Liver (tissue), 9 donors: ENCODE results near the gene SEC22A. TPM values are rescaled to one million over a fixed set of nuclear protein-coding genes. Genes with fewer than 3 reads are reported as not detected.

Experiments
- DNase-seq: peaks from one replicate; pipeline ENCODE4 v3.0.0-alpha.2; 2017; ENCODE audit warnings: low spot score
- H3K27ac ChIP-seq, 2 donors: one replicate each; pipeline ENCODE4 v1.7.0; 2013; ENCODE audit warnings: inconsistent platforms in 2 of 2, low read length in 2 of 2, control low read depth in 1 of 2, low read depth in 1 of 2, mild to moderate bottlenecking in 1 of 2
- H3K27me3 ChIP-seq, 4 donors: one replicate each; pipeline versions ENCODE4 v1.6.1 to v1.7.0; 2013; ENCODE audit warnings: low read length in 3 of 4, inconsistent platforms in 1 of 4, mild to moderate bottlenecking in 1 of 4, moderate library complexity in 1 of 4; ENCODE audit not compliant: control insufficient read depth in 4 of 4, insufficient read depth in 4 of 4
- H3K36me3 ChIP-seq, 4 donors: one replicate each; pipeline versions ENCODE4 v1.6.1 to v1.7.0; 2013; ENCODE audit warnings: low read length in 3 of 4, mild to moderate bottlenecking in 3 of 4, low read depth in 1 of 4, moderate library complexity in 1 of 4; ENCODE audit not compliant: control insufficient read depth in 4 of 4, insufficient read depth in 3 of 4
- H3K4me1 ChIP-seq, 4 donors: one replicate each; pipeline versions ENCODE4 v1.6.1 to v1.7.0; 2013; ENCODE audit warnings: low read length in 3 of 4, mild to moderate bottlenecking in 3 of 4, moderate library complexity in 1 of 4; ENCODE audit not compliant: control insufficient read depth in 4 of 4, insufficient read depth in 4 of 4
- H3K4me3 ChIP-seq, 3 donors: one replicate each; pipeline versions ENCODE4 v1.6.1 to v1.7.0; 2013; ENCODE audit warnings: low read length in 3 of 3, control low read depth in 1 of 3, low read depth in 1 of 3, mild to moderate bottlenecking in 1 of 3
- H3K9ac ChIP-seq, 2 donors: one replicate each; pipeline ENCODE4 v1.7.0; 2013; ENCODE audit warnings: low read length in 2 of 2, mild to moderate bottlenecking in 2 of 2, moderate library complexity in 2 of 2, control low read depth in 1 of 2, low read depth in 1 of 2
- H3K9me3 ChIP-seq, 4 donors: one replicate each; pipeline versions ENCODE4 v1.6.1 to v1.7.0; 2013; ENCODE audit warnings: low read length in 3 of 4; ENCODE audit not compliant: control insufficient read depth in 4 of 4
- ATF3 ChIP-seq: IDR thresholded peaks from 2 replicates; pipeline ENCODE4 v1.6.1; 2016; ENCODE audit warnings: antibody characterized with exemption
- CTCF ChIP-seq: fragments of 150-350 bp; IDR thresholded peaks from 2 replicates; pipeline ENCODE4 v1.5.1; 2017; ENCODE audit warnings: improper control_type of control experiment, low read depth, low read length; ENCODE audit not compliant: missing input control
- EGR1 ChIP-seq, 2 donors: IDR thresholded peaks; 2 replicates each; pipeline ENCODE4 v1.6.1; 2016 to 2018; ENCODE audit warnings: antibody characterized with exemption in 2 of 2, low read depth in 2 of 2
- FOXA1 ChIP-seq: IDR thresholded peaks from 2 replicates; pipeline ENCODE4 v1.6.1; 2016; ENCODE audit warnings: antibody characterized with exemption
- FOXA2 ChIP-seq: IDR thresholded peaks from 2 replicates; pipeline ENCODE4 v1.6.1; 2016; ENCODE audit warnings: antibody characterized with exemption
- HNF4A ChIP-seq, 2 donors: conservative IDR thresholded peaks; 2 replicates each; pipeline ENCODE4 v1.6.1; 2016; ENCODE audit warnings: antibody characterized with exemption in 2 of 2, mild to moderate bottlenecking in 2 of 2
- HNF4G ChIP-seq: IDR thresholded peaks from 2 replicates; pipeline ENCODE4 v1.6.1; 2016; ENCODE audit warnings: antibody characterized with exemption
- JUND ChIP-seq, 2 donors: IDR thresholded peaks; 2 replicates each; pipeline ENCODE4 v1.6.1; 2016; ENCODE audit warnings: antibody characterized with exemption in 2 of 2
- NR2F2 ChIP-seq: IDR thresholded peaks from 2 replicates; pipeline ENCODE4 v1.6.1; 2016; ENCODE audit warnings: antibody characterized with exemption
- RAD21 ChIP-seq, 2 donors: IDR thresholded peaks; 2 replicates each; pipeline ENCODE4 v1.6.1; 2016; ENCODE audit warnings: antibody characterized with exemption in 2 of 2, mild to moderate bottlenecking in 2 of 2
- RXRA ChIP-seq, 2 donors: IDR thresholded peaks; 2 replicates each; pipeline ENCODE4 v1.6.1; 2017 to 2018; ENCODE audit warnings: antibody characterized with exemption in 2 of 2, mild to moderate bottlenecking in 1 of 2
- SP1 ChIP-seq: IDR thresholded peaks from 2 replicates; pipeline ENCODE4 v1.6.1; 2018; ENCODE audit warnings: antibody characterized with exemption, mild to moderate bottlenecking
- TAF1 ChIP-seq: conservative IDR thresholded peaks from 2 replicates; pipeline ENCODE4 v1.6.1; 2016; ENCODE audit warnings: antibody characterized with exemption, mild to moderate bottlenecking
- YY1 ChIP-seq: IDR thresholded peaks from 2 replicates; pipeline ENCODE4 v1.6.1; 2016; ENCODE audit warnings: antibody characterized with exemption, mild to moderate bottlenecking
- WGBS: extraction: QIAGEN DNeasy Blood & Tissue Kit; methylation state at CpG from one replicate; pipeline ENCODE4 v1.1.7; 2013; 5-methylcytosine and 5-hydroxymethylcytosine counted together
- polyA plus RNA-seq, 2 donors: library from polyadenylated mRNA; stranded (reverse) in 1 of 2; unstranded in 1 of 2; fragments of 200-250 nt in 1 of 2; fragments of >200 nt in 1 of 2; fragmentation: Nextera tagmentation in 1 of 2; extraction: Ambion mirVana in 1 of 2; gene quantifications; one replicate each; pipeline versions ENCODE4 v1.2.1 to v1.2.3, GENCODE V29; 2013 to 2015
- total RNA-seq, 2 donors: library from RNA; depleted of rRNA; stranded (reverse); fragments of >200 nt; gene quantifications; one replicate each; pipeline ENCODE4 v1.2.3, GENCODE V29; 2014
- TF ChIP-seq, protein P1 (sequence below): IDR thresholded peaks from 2 replicates; pipeline ENCODE4 v1.6.1; 2016; ENCODE audit warnings: antibody characterized with exemption
- TF ChIP-seq, protein P2 (sequence below): IDR thresholded peaks from 2 replicates; pipeline ENCODE4 v1.6.1; 2016; ENCODE audit warnings: antibody characterized with exemption, mild to moderate bottlenecking
- donor health status: healthy.
- donor health status: healthy.
- donor health status: healthy.
- donor health status: healthy.
- donor health status: healthy.

SEC22A gene
- total and polyA plus RNA-seq, 4 donors: 9.7 to 21.7 (median 16.1) TPM

DNA sequence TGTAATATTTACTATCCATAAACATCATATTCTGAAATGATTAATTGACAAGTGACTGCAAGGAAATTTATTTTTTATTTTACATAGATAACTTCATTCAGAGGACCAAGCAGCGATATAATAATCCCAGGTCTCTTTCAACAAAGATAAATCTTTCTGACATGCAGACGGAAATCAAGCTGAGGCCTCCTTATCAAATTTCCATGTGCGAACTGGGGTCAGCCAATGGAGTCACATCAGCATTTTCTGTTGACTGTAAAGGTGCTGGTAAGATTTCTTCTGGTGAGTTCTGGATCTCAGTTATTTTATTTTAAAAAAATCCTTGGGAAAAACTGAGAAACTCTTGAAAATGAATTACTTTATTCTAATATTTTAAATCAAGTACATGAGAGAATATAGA, 23.3 kb downstream of the SEC22A start:
- Histone ChIP-seq H3K4me3 (no peak overlapping the region), H3K27ac (no peak overlapping the region), H3K27me3 (no peaks in the 10 kb centered on the region), H3K4me1 (no peaks in the 10 kb centered on the region), H3K9ac (no peak overlapping the region), H3K9me3 (peaks cover 0 to 10% (median 4%) of the 10 kb centered on the region in 4 donors), H3K36me3 (peaks cover 0 to 8% (median 5%) of the 10 kb centered on the region in 4 donors)
- WGBS: 86% methylated on average over 3 of the region's 3 CpGs
- DNase-seq: no peak
- TF ChIP-seq, protein P1, sequence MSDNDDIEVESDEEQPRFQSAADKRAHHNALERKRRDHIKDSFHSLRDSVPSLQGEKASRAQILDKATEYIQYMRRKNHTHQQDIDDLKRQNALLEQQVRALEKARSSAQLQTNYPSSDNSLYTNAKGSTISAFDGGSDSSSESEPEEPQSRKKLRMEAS: no peak
- no peak for TF ChIP-seq RXRA (IDR thresholded peaks at IDR 0.05)
- TF ChIP-seq HNF4A (conservative IDR thresholded peaks at IDR 0.05): no peak
- no peak for TF ChIP-seq EGR1 (IDR thresholded peaks at IDR 0.05; ENCODE audit: low read depth in 2 of 2)
- TF ChIP-seq HNF4G: no peak
- no peak for TF ChIP-seq FOXA2
- no peak for TF ChIP-seq RAD21 (IDR thresholded peaks at IDR 0.05)
- TF ChIP-seq FOXA1: no peak
- no peak for TF ChIP-seq TAF1
- TF ChIP-seq SP1: no peak
- no peak for TF ChIP-seq JUND (IDR thresholded peaks at IDR 0.05)
- TF ChIP-seq CTCF: no peak

- Histone ChIP-seq H3K36me3 (peaks cover 0 to 8% (median 5%) of the 10 kb centered on the region in 4 donors), H3K4me3 (no peak overlapping the region)
These were observed 24.8 kb downstream of the SEC22A start for GRCh38 chr3:123226549-123226948.

DNA sequence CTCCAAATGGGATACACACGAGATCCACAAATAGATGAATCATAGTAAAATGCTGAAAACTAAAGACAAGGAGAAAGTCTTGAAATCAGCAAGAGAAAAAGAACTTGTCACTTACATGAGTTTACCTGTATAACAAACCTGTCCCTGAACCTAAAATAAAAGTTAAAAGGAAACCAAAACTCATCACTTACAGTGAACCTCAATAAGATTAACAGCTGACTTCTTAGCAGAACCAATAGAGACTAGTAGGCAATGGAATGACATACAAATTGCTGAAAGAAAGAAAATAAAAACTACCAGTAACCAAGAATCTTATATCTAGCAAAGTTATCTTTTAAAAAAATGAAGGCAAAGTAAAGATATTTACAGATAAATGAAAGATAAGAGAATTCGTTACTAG, 27.4 kb downstream of the SEC22A start:
- Histone ChIP-seq H3K9ac (no peak overlapping the region), H3K4me1 (no peaks in the 10 kb centered on the region), H3K27ac (no peak overlapping the region), H3K9me3 (peaks cover 0 to 10% (median 4%) of the 10 kb centered on the region in 4 donors), H3K36me3 (peaks cover 0 to 10% (median 7%) of the 10 kb centered on the region in 4 donors), H3K4me3 (no peak overlapping the region), H3K27me3 (no peaks in the 10 kb centered on the region)
- WGBS: 100% methylated on average over 2 of the region's 2 CpGs
- DNase-seq: no peak
- TF ChIP-seq HNF4A (conservative IDR thresholded peaks at IDR 0.05) (no peak), CTCF (no peak), NR2F2 (no peak), YY1 (no peak), RXRA (IDR thresholded peaks at IDR 0.05) (no peak), FOXA2 (no peak), ATF3 (no peak), TAF1 (no peak), HNF4G (no peak), RAD21 (IDR thresholded peaks at IDR 0.05) (no peak)
- TF ChIP-seq, protein P1: no peak
- TF ChIP-seq, protein P2, sequence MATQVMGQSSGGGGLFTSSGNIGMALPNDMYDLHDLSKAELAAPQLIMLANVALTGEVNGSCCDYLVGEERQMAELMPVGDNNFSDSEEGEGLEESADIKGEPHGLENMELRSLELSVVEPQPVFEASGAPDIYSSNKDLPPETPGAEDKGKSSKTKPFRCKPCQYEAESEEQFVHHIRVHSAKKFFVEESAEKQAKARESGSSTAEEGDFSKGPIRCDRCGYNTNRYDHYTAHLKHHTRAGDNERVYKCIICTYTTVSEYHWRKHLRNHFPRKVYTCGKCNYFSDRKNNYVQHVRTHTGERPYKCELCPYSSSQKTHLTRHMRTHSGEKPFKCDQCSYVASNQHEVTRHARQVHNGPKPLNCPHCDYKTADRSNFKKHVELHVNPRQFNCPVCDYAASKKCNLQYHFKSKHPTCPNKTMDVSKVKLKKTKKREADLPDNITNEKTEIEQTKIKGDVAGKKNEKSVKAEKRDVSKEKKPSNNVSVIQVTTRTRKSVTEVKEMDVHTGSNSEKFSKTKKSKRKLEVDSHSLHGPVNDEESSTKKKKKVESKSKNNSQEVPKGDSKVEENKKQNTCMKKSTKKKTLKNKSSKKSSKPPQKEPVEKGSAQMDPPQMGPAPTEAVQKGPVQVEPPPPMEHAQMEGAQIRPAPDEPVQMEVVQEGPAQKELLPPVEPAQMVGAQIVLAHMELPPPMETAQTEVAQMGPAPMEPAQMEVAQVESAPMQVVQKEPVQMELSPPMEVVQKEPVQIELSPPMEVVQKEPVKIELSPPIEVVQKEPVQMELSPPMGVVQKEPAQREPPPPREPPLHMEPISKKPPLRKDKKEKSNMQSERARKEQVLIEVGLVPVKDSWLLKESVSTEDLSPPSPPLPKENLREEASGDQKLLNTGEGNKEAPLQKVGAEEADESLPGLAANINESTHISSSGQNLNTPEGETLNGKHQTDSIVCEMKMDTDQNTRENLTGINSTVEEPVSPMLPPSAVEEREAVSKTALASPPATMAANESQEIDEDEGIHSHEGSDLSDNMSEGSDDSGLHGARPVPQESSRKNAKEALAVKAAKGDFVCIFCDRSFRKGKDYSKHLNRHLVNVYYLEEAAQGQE: no peak

More at GRCh38 chr3:123226549-123226948, 24.8 kb downstream of the SEC22A start:
- Histone ChIP-seq H3K27ac (no peak overlapping the region), H3K9ac (no peak overlapping the region), H3K4me1 (no peaks in the 10 kb centered on the region), H3K9me3 (peaks cover 0 to 10% (median 4%) of the 10 kb centered on the region in 4 donors), H3K27me3 (no peaks in the 10 kb centered on the region)
- no peak for DNase-seq
- TF ChIP-seq ATF3 (no peak), HNF4A (conservative IDR thresholded peaks at IDR 0.05) (peak; percentile 29)
